ENCODE results near the gene PM20D2. TPM values are rescaled to one million over a fixed set of nuclear protein-coding genes. Genes with fewer than 3 reads are reported as not detected.

PM20D2 gene
- total RNA-seq, 2 experiments from 2014 or later, result 15.5 to 17.4 TPM

- Mint-ChIP-seq H3K4me1 (peaks cover 37% of the 10 kb centered on the region), H3K4me3 (peak overlapping the region; percentile 28), H3K9me3 (no peaks in the 10 kb centered on the region), H3K27ac (no peak overlapping the region), H3K27me3 (peaks cover 5% of the 10 kb centered on the region), H3K36me3 (ENCODE audit: low read depth) (peaks cover 25% of the 10 kb centered on the region)
- ChIA-PET CTCF (interaction anchor here (0.5 to 1.5 kb wide), 3 partner anchors 9 to 149 kb away, joined by 3 to 4 read pairs (median 3); no protein-coding TSS in a partner anchor), POLR2A (no interaction called here)
- DNase-seq, result no peak
These were observed 2.3 kb downstream of the PM20D2 start for GRCh38 chr6:89148016-89148750.

- Mint-ChIP-seq H3K27ac (no peak overlapping the region), H3K4me1 (peaks cover 2% of the 10 kb centered on the region), H3K36me3 (ENCODE audit: low read depth) (peaks cover 26% of the 10 kb centered on the region), H3K9me3 (no peaks in the 10 kb centered on the region), H3K4me3 (no peak overlapping the region), H3K27me3 (no peaks in the 10 kb centered on the region)
- CTCF ChIA-PET, result interaction anchor here (1.7 kb wide), 1 partner anchor 8 kb away, joined by 4 read pairs; the partner anchor contains the start of gene PM20D2
- no peak for DNase-seq
- POLR2A ChIA-PET, result no interaction called here
These were observed 8.3 kb downstream of the PM20D2 start for GRCh38 chr6:89154131-89154530.

GRCh38 chr6:89160331-89161092 is 14.7 kb downstream of the PM20D2 start:
- no peak overlapping the region for H3K4me3 Mint-ChIP-seq
- no peaks in the 10 kb centered on the region for H3K9me3 Mint-ChIP-seq
- H3K27ac Mint-ChIP-seq, result no peak overlapping the region
- peaks cover 34% of the 10 kb centered on the region for H3K36me3 Mint-ChIP-seq (ENCODE audit: low read depth)
- H3K4me1 Mint-ChIP-seq, result no peaks in the 10 kb centered on the region
- ChIA-PET POLR2A (no interaction called here), CTCF (interaction anchor here (0.7 kb wide), 1 partner anchor 11 kb away, joined by 3 read pairs; no protein-coding TSS in a partner anchor)
- DNase-seq, result no peak
- H3K27me3 Mint-ChIP-seq, result no peaks in the 10 kb centered on the region

GRCh38 chr6:89161326-89162046 is 15.6 kb downstream of the PM20D2 start:
- Mint-ChIP-seq H3K27ac (no peak overlapping the region), H3K27me3 (no peaks in the 10 kb centered on the region), H3K4me1 (no peaks in the 10 kb centered on the region), H3K36me3 (ENCODE audit: low read depth) (peaks cover 34% of the 10 kb centered on the region), H3K4me3 (no peak overlapping the region), H3K9me3 (no peaks in the 10 kb centered on the region)
- DNase-seq, result no peak
- CTCF ChIA-PET, result interaction anchor here (1.0 to 2.2 kb wide), 3 partner anchors 9 to 19 kb away, joined by 3 to 6 read pairs (median 3); partner anchors contain the start of gene PM20D2
- POLR2A ChIA-PET, result no interaction called here

GRCh38 chr6:89162047-89162371 is 16.2 kb downstream of the PM20D2 start:
- CTCF ChIA-PET, result interaction anchor here (1.0 to 2.2 kb wide), 3 partner anchors 8 to 18 kb away, joined by 3 to 6 read pairs (median 3); partner anchors contain the start of gene PM20D2
- DNase-seq, result no peak
- Mint-ChIP-seq H3K9me3 (no peaks in the 10 kb centered on the region), H3K4me3 (no peak overlapping the region), H3K27ac (no peak overlapping the region), H3K4me1 (no peaks in the 10 kb centered on the region), H3K27me3 (no peaks in the 10 kb centered on the region), H3K36me3 (ENCODE audit: low read depth) (peaks cover 32% of the 10 kb centered on the region)
- POLR2A ChIA-PET, result no interaction called here

- no peaks in the 10 kb centered on the region for H3K9me3 Mint-ChIP-seq
- CTCF ChIA-PET, result interaction anchor here (0.6 kb wide), 2 partner anchors 15 to 215 kb away, joined by 3 read pairs; no protein-coding TSS in a partner anchor
- H3K36me3 Mint-ChIP-seq (ENCODE audit: low read depth), result no peaks in the 10 kb centered on the region
- POLR2A ChIA-PET, result no interaction called here
- no peak overlapping the region for H3K4me3 Mint-ChIP-seq
- H3K27me3 Mint-ChIP-seq, result no peaks in the 10 kb centered on the region
- no peak for DNase-seq
- H3K27ac Mint-ChIP-seq, result no peak overlapping the region
- H3K4me1 Mint-ChIP-seq, result no peaks in the 10 kb centered on the region
These were observed 26.3 kb downstream of the PM20D2 start for GRCh38 chr6:89172131-89172530.

- Mint-ChIP-seq H3K27ac (no peak overlapping the region), H3K27me3 (peaks cover under 1% of the 10 kb centered on the region), H3K4me3 (no peak overlapping the region), H3K36me3 (ENCODE audit: low read depth) (no peaks in the 10 kb centered on the region), H3K9me3 (no peaks in the 10 kb centered on the region), H3K4me1 (no peaks in the 10 kb centered on the region)
- POLR2A ChIA-PET, result no interaction called here
- CTCF ChIA-PET, result no interaction called here
- no peak for DNase-seq
These were observed 27.8 kb downstream of the PM20D2 start for GRCh38 chr6:89173634-89174033.

GRCh38 chr6:89180112-89180511 is 34.3 kb downstream of the PM20D2 start:
- DNase-seq, result no peak
- no peaks in the 10 kb centered on the region for H3K36me3 Mint-ChIP-seq (ENCODE audit: low read depth)
- ChIA-PET CTCF (interaction anchor here (0.9 kb wide), 1 partner anchor 18 kb away, joined by 3 read pairs; no protein-coding TSS in a partner anchor), POLR2A (no interaction called here)
- H3K27ac Mint-ChIP-seq, result no peak overlapping the region
- H3K4me1 Mint-ChIP-seq, result no peaks in the 10 kb centered on the region
- peaks cover 15% of the 10 kb centered on the region for H3K27me3 Mint-ChIP-seq
- H3K4me3 Mint-ChIP-seq, result no peak overlapping the region
- no peaks in the 10 kb centered on the region for H3K9me3 Mint-ChIP-seq

GRCh38 chr6:89180971-89181370 is 35.1 kb downstream of the PM20D2 start:
- ChIA-PET POLR2A (no interaction called here), CTCF (no interaction called here)
- Mint-ChIP-seq H3K27ac (no peak overlapping the region), H3K36me3 (ENCODE audit: low read depth) (no peaks in the 10 kb centered on the region), H3K27me3 (peaks cover 15% of the 10 kb centered on the region), H3K4me1 (no peaks in the 10 kb centered on the region), H3K9me3 (no peaks in the 10 kb centered on the region), H3K4me3 (no peak overlapping the region)
- DNase-seq, result no peak

GRCh38 chr6:89183294-89183693 is 37.4 kb downstream of the PM20D2 start:
- H3K4me1 Mint-ChIP-seq, result no peaks in the 10 kb centered on the region
- peaks cover 15% of the 10 kb centered on the region for H3K27me3 Mint-ChIP-seq
- POLR2A ChIA-PET, result no interaction called here
- DNase-seq, result no peak
- no peak overlapping the region for H3K4me3 Mint-ChIP-seq
- CTCF ChIA-PET, result interaction anchor here (0.8 to 0.9 kb wide), 2 partner anchors 21 to 373 kb away, joined by 3 read pairs; no protein-coding TSS in a partner anchor
- no peaks in the 10 kb centered on the region for H3K9me3 Mint-ChIP-seq
- no peaks in the 10 kb centered on the region for H3K36me3 Mint-ChIP-seq (ENCODE audit: low read depth)
- no peak overlapping the region for H3K27ac Mint-ChIP-seq

- Mint-ChIP-seq H3K9me3 (no peaks in the 10 kb centered on the region), H3K4me3 (no peak overlapping the region), H3K27ac (no peak overlapping the region), H3K36me3 (ENCODE audit: low read depth) (no peaks in the 10 kb centered on the region), H3K4me1 (no peaks in the 10 kb centered on the region), H3K27me3 (peaks cover 11% of the 10 kb centered on the region)
- no peak for DNase-seq
- ChIA-PET POLR2A (no interaction called here), CTCF (no interaction called here)
These were observed 38.5 kb downstream of the PM20D2 start for GRCh38 chr6:89184344-89184743.

GRCh38 chr6:89186762-89187161 is 40.9 kb downstream of the PM20D2 start:
- H3K36me3 Mint-ChIP-seq (ENCODE audit: low read depth), result no peaks in the 10 kb centered on the region
- no peaks in the 10 kb centered on the region for H3K9me3 Mint-ChIP-seq
- no peaks in the 10 kb centered on the region for H3K4me1 Mint-ChIP-seq
- no peak overlapping the region for H3K4me3 Mint-ChIP-seq
- no peak for DNase-seq
- ChIA-PET CTCF (interaction anchor here (0.6 kb wide), 1 partner anchor 12 kb away, joined by 3 read pairs; no protein-coding TSS in a partner anchor), POLR2A (no interaction called here)
- peaks cover 9% of the 10 kb centered on the region for H3K27me3 Mint-ChIP-seq
- H3K27ac Mint-ChIP-seq, result no peak overlapping the region

- Mint-ChIP-seq H3K27ac (no peak overlapping the region), H3K4me1 (no peaks in the 10 kb centered on the region), H3K4me3 (no peak overlapping the region), H3K27me3 (peaks cover 9% of the 10 kb centered on the region), H3K9me3 (no peaks in the 10 kb centered on the region), H3K36me3 (ENCODE audit: low read depth) (no peaks in the 10 kb centered on the region)
- no peak for DNase-seq
- CTCF ChIA-PET, result no interaction called here
- POLR2A ChIA-PET, result no interaction called here
These were observed 41.6 kb downstream of the PM20D2 start for GRCh38 chr6:89187504-89187903.
